SK-N-SH treated with all-trans-retinoic acid at 6 μM for 48 hours (cell line): ENCODE results near the gene UBL7.
A peak's percentile ranks its signal among the peaks of the same experiment; 100 is the strongest.
"Not testable (repeated sequence)": the region's sequence is repeated elsewhere in the genome, so short reads cannot be mapped to it uniquely, and the experiment has no call there.

ENCODE experiments used
- ATAC-seq: fragments of 200-7000 bp; cut with Tn5 transposase; 3 replicates; pipeline ENCODE4 v1.9.1; 2020; ENCODE audit warnings: mild to moderate bottlenecking, moderate library complexity
- ARNTL ChIP-seq: fragments of 450-650 bp; formaldehyde crosslinking; IDR thresholded peaks from 2 replicates; pipeline ENCODE4 v1.5.0; 2020; ENCODE audit warnings: low read depth, mild to moderate bottlenecking, moderate library complexity, borderline replicate concordance
- BACH2 ChIP-seq: fragments of 250-450 bp; sonication (Bioruptor Pico); IDR thresholded peaks from 2 replicates; pipeline ENCODE4 v1.9.0; 2021; ENCODE audit warnings: mild to moderate bottlenecking, borderline replicate concordance
- CSDC2 ChIP-seq: fragments of 250-450 bp; sonication (Bioruptor Pico); IDR thresholded peaks from 2 replicates; pipeline ENCODE4 v1.5.0; 2020; ENCODE audit warnings: mild to moderate bottlenecking, moderate library complexity
- ESRRG ChIP-seq: fragments of 250-450 bp; sonication (Bioruptor Pico); IDR thresholded peaks from 2 replicates; pipeline ENCODE4 v1.6.1; 2021; ENCODE audit warnings: mild to moderate bottlenecking
- GLIS3 ChIP-seq: fragments of 250-450 bp; sonication (Bioruptor Pico); IDR thresholded peaks from 2 replicates; pipeline ENCODE4 v1.5.0; 2020; ENCODE audit warnings: mild to moderate bottlenecking, moderate library complexity
- ISL1 ChIP-seq: fragments of 250-450 bp; sonication (Bioruptor Pico); IDR thresholded peaks from 2 replicates; pipeline ENCODE4 v2.1.2; 2022; ENCODE audit warnings: mild to moderate bottlenecking, moderate library complexity
- OSR1 ChIP-seq: fragments of 250-450 bp; sonication (Bioruptor Pico); IDR thresholded peaks from 2 replicates; pipeline ENCODE4 v1.8.0; 2022; ENCODE audit warnings: moderate library complexity, mild to moderate bottlenecking, inconsistent platforms
- PPARA ChIP-seq: fragments of 250-450 bp; sonication (Bioruptor Pico); IDR thresholded peaks from 2 replicates; pipeline ENCODE4 v1.5.0; 2020; ENCODE audit warnings: mild to moderate bottlenecking, borderline replicate concordance
- RARB ChIP-seq: fragments of 250-450 bp; sonication (Bioruptor Pico); IDR thresholded peaks from 2 replicates; pipeline ENCODE4 v1.8.0; 2021; ENCODE audit warnings: mild to moderate bottlenecking, moderate library complexity
- SNAI2 ChIP-seq: fragments of 250-450 bp; sonication (Bioruptor Pico); IDR thresholded peaks from 2 replicates; pipeline ENCODE4 v1.5.0; 2020; ENCODE audit warnings: mild to moderate bottlenecking, moderate library complexity
- TCF4 ChIP-seq: fragments of 250-450 bp; sonication (Bioruptor Pico); IDR thresholded peaks from 2 replicates; pipeline ENCODE4 v1.8.0; 2021; ENCODE audit warnings: mild to moderate bottlenecking, moderate library complexity, borderline replicate concordance
- TOX ChIP-seq: fragments of 250-450 bp; sonication (Bioruptor Pico); IDR thresholded peaks from 2 replicates; pipeline ENCODE4 v1.8.0; 2021; ENCODE audit warnings: mild to moderate bottlenecking, moderate library complexity, borderline replicate concordance
- ZC3H10 ChIP-seq: fragments of 250-450 bp; sonication (Bioruptor Pico); IDR thresholded peaks from 2 replicates; pipeline ENCODE4 v1.5.1; 2021; ENCODE audit warnings: mild to moderate bottlenecking, moderate library complexity
- ZFP3 ChIP-seq: fragments of 250-450 bp; sonication (Bioruptor Pico); IDR thresholded peaks from 2 replicates; pipeline ENCODE4 v1.5.0; 2020; ENCODE audit warnings: mild to moderate bottlenecking, moderate library complexity
- ZFP30 ChIP-seq: fragments of 450-650 bp; formaldehyde crosslinking; IDR thresholded peaks from 2 replicates; pipeline ENCODE4 v1.5.0; 2022; ENCODE audit warnings: mild to moderate bottlenecking, moderate library complexity
- ZNF565 ChIP-seq: fragments of 450-650 bp; formaldehyde crosslinking; conservative IDR thresholded peaks from 2 replicates; pipeline ENCODE4 v1.5.0; 2020; ENCODE audit warnings: low read depth, mild to moderate bottlenecking, moderate library complexity
- ZNF70 ChIP-seq: fragments of 450-650 bp; formaldehyde crosslinking; IDR thresholded peaks from 2 replicates; pipeline ENCODE4 v1.5.0; 2020; ENCODE audit warnings: mild to moderate bottlenecking, moderate library complexity
- ZNF8 ChIP-seq: fragments of 450-650 bp; formaldehyde crosslinking; IDR thresholded peaks from 2 replicates; pipeline ENCODE4 v1.5.0; 2020; ENCODE audit warnings: mild to moderate bottlenecking, moderate library complexity
- TF ChIP-seq, protein P1 (sequence below): fragments of 250-450 bp; sonication (Bioruptor Pico); IDR thresholded peaks from 2 replicates; pipeline ENCODE4 v1.5.0; 2020; ENCODE audit warnings: mild to moderate bottlenecking, moderate library complexity
- TF ChIP-seq, protein P2 (sequence below): fragments of 250-450 bp; sonication (Bioruptor Pico); IDR thresholded peaks from 2 replicates; pipeline ENCODE4 v1.8.0; 2021; ENCODE audit warnings: low read depth, mild to moderate bottlenecking, moderate library complexity, borderline replicate concordance
- TF ChIP-seq, protein P3 (sequence below): fragments of 250-450 bp; sonication (Bioruptor Pico); IDR thresholded peaks from 2 replicates; pipeline ENCODE4 v1.8.0; 2020; ENCODE audit warnings: mild to moderate bottlenecking, moderate library complexity, borderline replicate concordance
- TF ChIP-seq, protein P4 (sequence below): fragments of 250-450 bp; sonication (Bioruptor Pico); IDR thresholded peaks from 2 replicates; pipeline ENCODE4 v1.5.1; 2020; ENCODE audit warnings: low read depth, mild to moderate bottlenecking, moderate library complexity
- TF ChIP-seq, protein P5 (sequence below): fragments of 250-450 bp; sonication (Bioruptor Pico); IDR thresholded peaks from 2 replicates; pipeline ENCODE4 v1.5.1; 2021; ENCODE audit warnings: mild to moderate bottlenecking, moderate library complexity

UBL7 gene

DNA sequence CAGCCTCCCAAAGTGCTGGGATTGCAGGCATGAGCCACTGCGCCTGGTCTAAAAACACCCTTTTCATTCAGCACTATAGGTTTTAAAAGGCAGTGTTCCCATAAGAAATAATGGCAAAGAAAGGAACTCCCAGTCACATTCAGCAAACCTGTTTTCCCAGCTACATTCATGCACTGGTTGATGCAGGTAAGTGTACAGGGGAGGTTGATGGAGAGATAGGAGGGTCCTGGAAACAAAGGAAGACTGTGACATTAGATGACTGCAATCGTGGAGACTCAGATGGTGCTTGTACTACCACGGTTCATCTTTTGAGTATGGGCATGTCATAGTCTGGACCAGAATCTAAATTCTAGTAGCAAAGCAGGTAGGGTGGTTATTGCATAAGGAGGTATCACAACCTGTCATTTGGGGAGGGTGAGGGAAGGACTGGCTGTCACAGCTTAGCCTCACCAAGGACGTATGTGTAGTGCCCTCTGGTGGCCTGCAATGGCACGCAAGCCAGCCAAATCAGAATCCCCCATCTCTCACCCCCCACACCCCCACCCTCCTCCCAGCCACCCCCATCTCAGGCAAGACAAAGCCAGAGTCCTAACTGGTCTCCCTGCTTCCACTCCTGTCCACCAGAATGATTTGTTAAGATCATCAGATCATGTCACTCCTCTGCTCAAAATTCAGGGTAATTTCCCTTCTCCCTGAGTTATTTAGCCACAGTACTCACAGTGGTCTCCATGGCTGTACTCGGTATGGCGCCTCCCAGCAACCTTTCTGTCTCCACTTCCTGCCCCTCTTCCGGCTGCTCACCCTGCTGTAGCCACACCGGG is 28.8 kb upstream of the UBL7 start:
- ATAC-seq = peak; percentile 91
- TF ChIP-seq CSDC2 (CRISPR knock-in tag) (no peak), ZNF565 (CRISPR knock-in tag) (no peak), ZNF8 (CRISPR knock-in tag) (no peak), ISL1 (no peak), ZFP3 (CRISPR knock-in tag) (no peak), PPARA (CRISPR knock-in tag) (no peak), SNAI2 (CRISPR knock-in tag) (no peak), OSR1 (CRISPR knock-in tag) (no peak), ZFP30 (CRISPR knock-in tag) (no peak), GLIS3 (no peak), TCF4 (CRISPR knock-in tag) (no peak), TOX (CRISPR knock-in tag) (no peak), ZC3H10 (CRISPR knock-in tag) (no peak)
- TF ChIP-seq, protein P1, sequence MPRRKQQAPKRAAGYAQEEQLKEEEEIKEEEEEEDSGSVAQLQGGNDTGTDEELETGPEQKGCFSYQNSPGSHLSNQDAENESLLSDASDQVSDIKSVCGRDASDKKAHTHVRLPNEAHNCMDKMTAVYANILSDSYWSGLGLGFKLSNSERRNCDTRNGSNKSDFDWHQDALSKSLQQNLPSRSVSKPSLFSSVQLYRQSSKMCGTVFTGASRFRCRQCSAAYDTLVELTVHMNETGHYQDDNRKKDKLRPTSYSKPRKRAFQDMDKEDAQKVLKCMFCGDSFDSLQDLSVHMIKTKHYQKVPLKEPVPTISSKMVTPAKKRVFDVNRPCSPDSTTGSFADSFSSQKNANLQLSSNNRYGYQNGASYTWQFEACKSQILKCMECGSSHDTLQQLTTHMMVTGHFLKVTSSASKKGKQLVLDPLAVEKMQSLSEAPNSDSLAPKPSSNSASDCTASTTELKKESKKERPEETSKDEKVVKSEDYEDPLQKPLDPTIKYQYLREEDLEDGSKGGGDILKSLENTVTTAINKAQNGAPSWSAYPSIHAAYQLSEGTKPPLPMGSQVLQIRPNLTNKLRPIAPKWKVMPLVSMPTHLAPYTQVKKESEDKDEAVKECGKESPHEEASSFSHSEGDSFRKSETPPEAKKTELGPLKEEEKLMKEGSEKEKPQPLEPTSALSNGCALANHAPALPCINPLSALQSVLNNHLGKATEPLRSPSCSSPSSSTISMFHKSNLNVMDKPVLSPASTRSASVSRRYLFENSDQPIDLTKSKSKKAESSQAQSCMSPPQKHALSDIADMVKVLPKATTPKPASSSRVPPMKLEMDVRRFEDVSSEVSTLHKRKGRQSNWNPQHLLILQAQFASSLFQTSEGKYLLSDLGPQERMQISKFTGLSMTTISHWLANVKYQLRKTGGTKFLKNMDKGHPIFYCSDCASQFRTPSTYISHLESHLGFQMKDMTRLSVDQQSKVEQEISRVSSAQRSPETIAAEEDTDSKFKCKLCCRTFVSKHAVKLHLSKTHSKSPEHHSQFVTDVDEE (CRISPR knock-in tag) = no peak
- TF ChIP-seq, protein P2, sequence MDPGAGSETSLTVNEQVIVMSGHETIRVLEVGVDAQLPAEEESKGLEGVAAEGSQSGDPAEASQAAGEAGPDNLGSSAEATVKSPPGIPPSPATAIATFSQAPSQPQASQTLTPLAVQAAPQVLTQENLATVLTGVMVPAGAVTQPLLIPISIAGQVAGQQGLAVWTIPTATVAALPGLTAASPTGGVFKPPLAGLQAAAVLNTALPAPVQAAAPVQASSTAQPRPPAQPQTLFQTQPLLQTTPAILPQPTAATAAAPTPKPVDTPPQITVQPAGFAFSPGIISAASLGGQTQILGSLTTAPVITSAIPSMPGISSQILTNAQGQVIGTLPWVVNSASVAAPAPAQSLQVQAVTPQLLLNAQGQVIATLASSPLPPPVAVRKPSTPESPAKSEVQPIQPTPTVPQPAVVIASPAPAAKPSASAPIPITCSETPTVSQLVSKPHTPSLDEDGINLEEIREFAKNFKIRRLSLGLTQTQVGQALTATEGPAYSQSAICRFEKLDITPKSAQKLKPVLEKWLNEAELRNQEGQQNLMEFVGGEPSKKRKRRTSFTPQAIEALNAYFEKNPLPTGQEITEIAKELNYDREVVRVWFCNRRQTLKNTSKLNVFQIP (CRISPR knock-in tag) = no peak
- TF ChIP-seq, protein P3, sequence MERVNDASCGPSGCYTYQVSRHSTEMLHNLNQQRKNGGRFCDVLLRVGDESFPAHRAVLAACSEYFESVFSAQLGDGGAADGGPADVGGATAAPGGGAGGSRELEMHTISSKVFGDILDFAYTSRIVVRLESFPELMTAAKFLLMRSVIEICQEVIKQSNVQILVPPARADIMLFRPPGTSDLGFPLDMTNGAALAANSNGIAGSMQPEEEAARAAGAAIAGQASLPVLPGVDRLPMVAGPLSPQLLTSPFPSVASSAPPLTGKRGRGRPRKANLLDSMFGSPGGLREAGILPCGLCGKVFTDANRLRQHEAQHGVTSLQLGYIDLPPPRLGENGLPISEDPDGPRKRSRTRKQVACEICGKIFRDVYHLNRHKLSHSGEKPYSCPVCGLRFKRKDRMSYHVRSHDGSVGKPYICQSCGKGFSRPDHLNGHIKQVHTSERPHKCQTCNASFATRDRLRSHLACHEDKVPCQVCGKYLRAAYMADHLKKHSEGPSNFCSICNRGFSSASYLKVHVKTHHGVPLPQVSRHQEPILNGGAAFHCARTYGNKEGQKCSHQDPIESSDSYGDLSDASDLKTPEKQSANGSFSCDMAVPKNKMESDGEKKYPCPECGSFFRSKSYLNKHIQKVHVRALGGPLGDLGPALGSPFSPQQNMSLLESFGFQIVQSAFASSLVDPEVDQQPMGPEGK = no peak

DNA sequence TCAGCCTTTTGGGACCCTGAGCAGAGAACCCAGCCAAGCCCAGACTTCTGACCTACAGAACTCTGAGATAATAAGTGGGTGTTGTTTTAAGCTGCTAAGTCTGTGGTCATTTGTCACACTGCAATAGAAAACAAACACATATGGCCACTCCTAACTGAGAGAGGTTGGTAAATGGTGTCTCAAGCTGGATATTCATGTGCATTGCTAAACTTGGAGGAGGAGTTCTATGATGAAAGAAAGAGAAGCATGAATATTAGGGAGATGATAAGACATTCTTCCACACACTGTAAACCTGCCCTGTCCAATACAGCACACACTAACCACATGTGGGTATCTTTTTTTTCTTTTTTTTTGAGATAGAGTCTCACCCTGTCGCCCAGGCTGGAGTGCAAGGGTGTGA is 27.8 kb upstream of the UBL7 start:
- no peak for ATAC-seq
- no peak for TF ChIP-seq ZFP30 (CRISPR knock-in tag)
- TF ChIP-seq RARB (CRISPR knock-in tag) = no peak
- no peak for TF ChIP-seq ZNF70 (CRISPR knock-in tag)
- TF ChIP-seq ZNF8 (CRISPR knock-in tag) = no peak
- TF ChIP-seq ZFP3 (CRISPR knock-in tag) = no peak
- no peak for TF ChIP-seq BACH2 (CRISPR knock-in tag)
- TF ChIP-seq GLIS3 = no peak
- no peak for TF ChIP-seq SNAI2 (CRISPR knock-in tag)
- TF ChIP-seq PPARA (CRISPR knock-in tag) = no peak
- TF ChIP-seq, protein P4, sequence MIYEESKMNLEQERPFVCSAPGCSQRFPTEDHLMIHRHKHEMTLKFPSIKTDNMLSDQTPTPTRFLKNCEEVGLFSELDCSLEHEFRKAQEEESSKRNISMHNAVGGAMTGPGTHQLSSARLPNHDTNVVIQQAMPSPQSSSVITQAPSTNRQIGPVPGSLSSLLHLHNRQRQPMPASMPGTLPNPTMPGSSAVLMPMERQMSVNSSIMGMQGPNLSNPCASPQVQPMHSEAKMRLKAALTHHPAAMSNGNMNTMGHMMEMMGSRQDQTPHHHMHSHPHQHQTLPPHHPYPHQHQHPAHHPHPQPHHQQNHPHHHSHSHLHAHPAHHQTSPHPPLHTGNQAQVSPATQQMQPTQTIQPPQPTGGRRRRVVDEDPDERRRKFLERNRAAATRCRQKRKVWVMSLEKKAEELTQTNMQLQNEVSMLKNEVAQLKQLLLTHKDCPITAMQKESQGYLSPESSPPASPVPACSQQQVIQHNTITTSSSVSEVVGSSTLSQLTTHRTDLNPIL (CRISPR knock-in tag) = no peak
- TF ChIP-seq TOX (CRISPR knock-in tag) = no peak
- no peak for TF ChIP-seq OSR1 (CRISPR knock-in tag)

DNA sequence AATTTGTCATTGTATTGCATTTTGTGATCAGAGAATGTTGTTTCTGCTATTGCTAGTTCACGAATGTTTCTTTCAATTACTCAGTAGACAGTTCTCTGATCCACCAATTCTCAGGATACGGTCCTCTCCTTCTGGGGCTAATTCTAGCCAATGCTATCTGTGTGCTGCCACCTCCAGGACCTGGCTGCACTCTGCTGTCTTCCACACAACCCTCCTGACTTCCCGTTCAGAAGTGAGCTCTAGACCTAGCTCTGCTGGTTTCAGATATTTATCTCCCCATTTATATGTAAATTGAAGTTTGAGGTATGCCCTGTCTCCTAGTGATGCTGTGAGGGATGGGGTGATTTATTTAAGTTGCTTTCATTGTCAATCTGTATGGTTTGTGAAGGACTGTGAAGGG is 21.7 kb upstream of the UBL7 start:
- no peak for TF ChIP-seq GLIS3
- TF ChIP-seq, protein P3 = no peak
- no peak for TF ChIP-seq ZNF8 (CRISPR knock-in tag)
- no peak for TF ChIP-seq ZNF70 (CRISPR knock-in tag)
- no peak for TF ChIP-seq SNAI2 (CRISPR knock-in tag)
- no peak for TF ChIP-seq OSR1 (CRISPR knock-in tag)
- no peak for TF ChIP-seq ESRRG (CRISPR knock-in tag)
- no peak for TF ChIP-seq ZNF565 (CRISPR knock-in tag)
- TF ChIP-seq, protein P5, sequence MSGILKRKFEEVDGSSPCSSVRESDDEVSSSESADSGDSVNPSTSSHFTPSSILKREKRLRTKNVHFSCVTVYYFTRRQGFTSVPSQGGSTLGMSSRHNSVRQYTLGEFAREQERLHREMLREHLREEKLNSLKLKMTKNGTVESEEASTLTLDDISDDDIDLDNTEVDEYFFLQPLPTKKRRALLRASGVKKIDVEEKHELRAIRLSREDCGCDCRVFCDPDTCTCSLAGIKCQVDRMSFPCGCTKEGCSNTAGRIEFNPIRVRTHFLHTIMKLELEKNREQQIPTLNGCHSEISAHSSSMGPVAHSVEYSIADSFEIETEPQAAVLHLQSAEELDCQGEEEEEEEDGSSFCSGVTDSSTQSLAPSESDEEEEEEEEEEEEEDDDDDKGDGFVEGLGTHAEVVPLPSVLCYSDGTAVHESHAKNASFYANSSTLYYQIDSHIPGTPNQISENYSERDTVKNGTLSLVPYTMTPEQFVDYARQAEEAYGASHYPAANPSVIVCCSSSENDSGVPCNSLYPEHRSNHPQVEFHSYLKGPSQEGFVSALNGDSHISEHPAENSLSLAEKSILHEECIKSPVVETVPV (CRISPR knock-in tag) = no peak
- TF ChIP-seq, protein P2 (CRISPR knock-in tag) = no peak
- no peak for TF ChIP-seq TOX (CRISPR knock-in tag)
- no peak for TF ChIP-seq ARNTL (CRISPR knock-in tag)
- no peak for TF ChIP-seq ZC3H10 (CRISPR knock-in tag)
- peak; percentile 76 for ATAC-seq

DNA sequence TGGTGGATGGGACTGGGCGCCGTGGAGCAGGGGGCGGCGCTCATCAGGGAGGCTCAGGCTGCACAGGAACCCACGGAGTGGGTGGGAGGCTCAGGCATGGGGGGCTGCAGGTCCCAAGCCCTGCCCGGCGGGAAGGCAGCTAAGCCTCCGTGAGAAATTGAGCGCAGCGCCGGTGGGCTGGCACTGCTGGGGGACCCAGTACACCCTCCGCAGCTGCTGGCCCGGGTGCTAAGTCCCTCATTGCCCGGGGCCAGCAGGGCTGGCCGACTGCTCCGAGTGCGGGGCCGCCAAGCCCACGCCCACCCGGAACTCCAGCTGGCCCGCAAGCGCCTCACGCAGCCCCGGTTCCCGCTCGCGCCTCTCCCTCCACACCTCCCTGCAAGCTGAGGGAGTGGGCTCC is 19.4 kb upstream of the UBL7 start:
- ATAC-seq = not testable (repeated sequence)
